H9 (cell line): ENCODE results near the gene DNAJA4. TPM values are rescaled to one million over a fixed set of nuclear protein-coding genes. Genes with fewer than 3 reads are reported as not detected.

Experiments
- DNase-seq: peaks from one replicate; pipeline ENCODE4 v3.0.0-alpha.2; 2017
- H2AFZ ChIP-seq: one replicate; pipeline ENCODE4 v1.6.1; 2013; ENCODE audit warnings: mild to moderate bottlenecking, low read length, control low read depth, moderate library complexity
- H2AK5ac ChIP-seq: 2 replicates; pipeline ENCODE4 v1.6.1; 2013; ENCODE audit warnings: low read length, control low read depth, mixed read lengths; ENCODE audit not compliant: insufficient read length
- H2BK120ac ChIP-seq: one replicate; pipeline ENCODE4 v1.6.1; 2013; ENCODE audit warnings: low read depth, mild to moderate bottlenecking, low read length, control low read depth, inconsistent platforms; ENCODE audit not compliant: poor library complexity, severe bottlenecking
- H2BK12ac ChIP-seq: 2 replicates; pipeline ENCODE4 v1.6.1; 2013; ENCODE audit warnings: low read length, control low read depth, mixed read lengths, low read depth; ENCODE audit not compliant: insufficient read length
- H2BK15ac ChIP-seq: 2 replicates; pipeline ENCODE4 v1.6.1; 2013; ENCODE audit warnings: low read depth, low read length, control low read depth
- H2BK20ac ChIP-seq: one replicate; pipeline ENCODE4 v1.6.1; 2013; ENCODE audit warnings: low read depth, mild to moderate bottlenecking, low read length, control low read depth, inconsistent platforms; ENCODE audit not compliant: poor library complexity, severe bottlenecking
- H2BK5ac ChIP-seq: 2 replicates; pipeline ENCODE4 v1.6.1; 2013; ENCODE audit warnings: low read length, control low read depth, mixed read lengths; ENCODE audit not compliant: insufficient read length
- H3K14ac ChIP-seq: 2 replicates; pipeline ENCODE4 v1.6.1; 2013; ENCODE audit warnings: low read length, control low read depth; ENCODE audit not compliant: insufficient read depth
- H3K18ac ChIP-seq: 2 replicates; pipeline ENCODE4 v1.6.1; 2013; ENCODE audit warnings: low read depth, mild to moderate bottlenecking, mixed read lengths, low read length, control low read depth; ENCODE audit not compliant: insufficient read length
- H3K23ac ChIP-seq: 2 replicates; pipeline ENCODE4 v1.6.1; 2013; ENCODE audit warnings: low read length, control low read depth, mixed read lengths, low read depth; ENCODE audit not compliant: insufficient read length
- H3K23me2 ChIP-seq: 2 replicates; pipeline ENCODE4 v1.6.1; 2013; ENCODE audit warnings: low read depth, mild to moderate bottlenecking, mixed read lengths, low read length, control low read depth; ENCODE audit not compliant: insufficient read length, poor library complexity, severe bottlenecking
- H3K27ac ChIP-seq: 2 replicates; pipeline ENCODE4 v1.5.1; 2013; ENCODE audit warnings: low read length, control low read depth, mixed read lengths, low read depth; ENCODE audit not compliant: insufficient read length
- H3K27me3 ChIP-seq: 2 replicates; pipeline ENCODE4 v1.6.1; 2013; ENCODE audit warnings: low read length, control low read depth, inconsistent platforms; ENCODE audit not compliant: insufficient read depth
- H3K4ac ChIP-seq: 2 replicates; pipeline ENCODE4 v1.6.1; 2013; ENCODE audit warnings: low read depth, mild to moderate bottlenecking, control low read depth, inconsistent platforms, low read length, moderate library complexity
- H3K4me1 ChIP-seq: 2 replicates; pipeline ENCODE4 v1.6.1; 2013; ENCODE audit warnings: low read length, control low read depth, inconsistent platforms; ENCODE audit not compliant: insufficient read depth
- H3K4me2 ChIP-seq: 2 replicates; pipeline ENCODE4 v1.6.1; 2013; ENCODE audit warnings: low read length, control low read depth, mixed read lengths; ENCODE audit not compliant: insufficient read length, insufficient read depth
- H3K56ac ChIP-seq: 2 replicates; pipeline ENCODE4 v1.6.1; 2013; ENCODE audit warnings: low read depth, mild to moderate bottlenecking, mixed read lengths, low read length, control low read depth; ENCODE audit not compliant: insufficient read length
- H3K79me1 ChIP-seq: 2 replicates; pipeline ENCODE4 v1.6.1; 2013; ENCODE audit warnings: low read depth, mild to moderate bottlenecking, moderate library complexity, low read length, control low read depth, inconsistent platforms; ENCODE audit not compliant: insufficient read depth, poor library complexity, severe bottlenecking
- H3K79me2 ChIP-seq: 2 replicates; pipeline ENCODE4 v1.6.1; 2013; ENCODE audit warnings: low read length, control low read depth, inconsistent platforms; ENCODE audit not compliant: insufficient read depth
- H3K9ac ChIP-seq: 2 replicates; pipeline ENCODE4 v1.6.1; 2013; ENCODE audit warnings: low read length, control low read depth, mixed read lengths; ENCODE audit not compliant: insufficient read length; ENCODE audit errors: extremely low read depth
- H3K9me3 ChIP-seq: one replicate; pipeline ENCODE4 v1.6.1; 2013; ENCODE audit warnings: low read depth, low read length, inconsistent platforms; ENCODE audit not compliant: control insufficient read depth
- H3T11ph ChIP-seq: one replicate; pipeline ENCODE4 v1.6.1; 2013; ENCODE audit warnings: mild to moderate bottlenecking, low read length, control low read depth, inconsistent platforms
- H4K20me1 ChIP-seq: one replicate; pipeline ENCODE4 v1.6.1; 2013; ENCODE audit not compliant: control insufficient read depth, insufficient read length, insufficient read depth
- H4K5ac ChIP-seq: 2 replicates; pipeline ENCODE4 v1.6.1; 2013; ENCODE audit warnings: low read depth, mild to moderate bottlenecking, mixed read lengths, low read length, control low read depth; ENCODE audit not compliant: insufficient read length
- H4K8ac ChIP-seq: replicated peaks from 2 replicates; pipeline ENCODE4 v1.6.1; 2013; ENCODE audit warnings: low read length, control low read depth, mixed read lengths, low read depth; ENCODE audit not compliant: insufficient read length
- H4K91ac ChIP-seq: 2 replicates; pipeline ENCODE4 v1.6.1; 2013; ENCODE audit warnings: low read depth, mild to moderate bottlenecking, moderate library complexity, mixed read lengths, low read length, control low read depth; ENCODE audit not compliant: insufficient read length
- H3K27ac Mint-ChIP-seq, 3 experiments: 2 replicates in 2 of 3; 3 replicates in 1 of 3; pipeline ENCODE4 v1.8.0; 2020 to 2021; ENCODE audit warnings: mixed read lengths in 3 of 3, mild to moderate bottlenecking in 1 of 3, moderate library complexity in 1 of 3
- H3K27me3 Mint-ChIP-seq: 2 replicates; pipeline ENCODE4 v1.8.0; 2021; ENCODE audit warnings: low read depth, mild to moderate bottlenecking, moderate library complexity, mixed read lengths
- H3K36me3 Mint-ChIP-seq, 3 experiments: 2 replicates in 2 of 3; 3 replicates in 1 of 3; pipeline ENCODE4 v1.8.0; 2020 to 2021; ENCODE audit warnings: low read depth in 3 of 3, mixed read lengths in 3 of 3; ENCODE audit not compliant: insufficient read depth in 1 of 3
- H3K4me1 Mint-ChIP-seq, 2 experiments: 2 replicates each; pipeline ENCODE4 v1.8.0; 2020; ENCODE audit warnings: mixed read lengths in 2 of 2
- H3K4me3 Mint-ChIP-seq, 2 experiments: 2 replicates in 1 of 2; 3 replicates in 1 of 2; pipeline ENCODE4 v1.8.0; 2020 to 2021; ENCODE audit warnings: mild to moderate bottlenecking in 2 of 2, mixed read lengths in 2 of 2, moderate library complexity in 1 of 2
- H3K9me3 Mint-ChIP-seq, 2 experiments: 2 replicates in 1 of 2; 3 replicates in 1 of 2; pipeline ENCODE4 v1.8.0; 2020; ENCODE audit warnings: mild to moderate bottlenecking in 2 of 2, mixed read lengths in 2 of 2, moderate library complexity in 1 of 2
- CTCF ChIP-seq: fragments of 200-600 bp; sonication (generic); conservative IDR thresholded peaks from 3 replicates; pipeline ENCODE4 v1.8.0; 2021; ENCODE audit warnings: antibody characterized with exemption, mild to moderate bottlenecking
- WGBS: extraction: QIAGEN DNeasy Blood & Tissue Kit; methylation state at CpG from one replicate; pipeline ENCODE4 v1.1.7; 2013; ENCODE audit warnings: missing lambda C conversion rate, low lambda C conversion rate, mixed read lengths; ENCODE audit not compliant: insufficient read length; ENCODE audit errors: extremely low coverage; 5-methylcytosine and 5-hydroxymethylcytosine counted together
- total RNA-seq: library from RNA; stranded (reverse); gene quantifications from 2 replicates; pipeline ENCODE4 v1.2.1, GENCODE V29; 2021

The DNAJA4 gene
- total RNA-seq, 1 experiment from 2014 or later = 0.13 TPM

- no peak overlapping the region for H2BK15ac ChIP-seq
- no peak overlapping the region for H3K23ac ChIP-seq
- H2BK120ac ChIP-seq = no peak overlapping the region
- no peak overlapping the region for H3K9ac ChIP-seq
- TF ChIP-seq CTCF = no peak
- no peak overlapping the region for H2AFZ ChIP-seq
- no peak overlapping the region for H2BK12ac ChIP-seq
- peaks cover 8 to 20% of the 10 kb centered on the region in 2 experiments for H3K4me1 Mint-ChIP-seq
- peaks cover 5% of the 10 kb centered on the region; the same call in 1 of the 2 replicates for H3K79me2 ChIP-seq
- peaks cover 6% of the 10 kb centered on the region for H3K23me2 ChIP-seq
- no peak overlapping the region for H3K18ac ChIP-seq
- H2BK20ac ChIP-seq = no peak overlapping the region
- no peak overlapping the region for H2BK5ac ChIP-seq
- no peak overlapping the region for H3K14ac ChIP-seq
- H3K27ac ChIP-seq = no peak overlapping the region
- H3K27me3 Mint-ChIP-seq = peaks cover 18% of the 10 kb centered on the region
- no peaks in the 10 kb centered on the region; a peak in 1 of 7 replicates for H3K36me3 Mint-ChIP-seq
- H4K8ac ChIP-seq = no peak overlapping the region
- H3T11ph ChIP-seq = no peak overlapping the region
- H3K9me3 Mint-ChIP-seq = no peaks in the 10 kb centered on the region
- H4K5ac ChIP-seq = no peak overlapping the region
- no peaks in the 10 kb centered on the region for H3K9me3 ChIP-seq
- H3K4me3 Mint-ChIP-seq = no peak overlapping the region
- no peak overlapping the region for H4K91ac ChIP-seq
- DNase-seq = no peak
- H4K20me1 ChIP-seq = no peaks in the 10 kb centered on the region
- H3K56ac ChIP-seq = no peak overlapping the region
- no peak overlapping the region for H3K4ac ChIP-seq
- H3K27me3 ChIP-seq = no peaks in the 10 kb centered on the region
- H2AK5ac ChIP-seq = no peak overlapping the region
- H3K4me2 ChIP-seq = no peak overlapping the region
- H3K27ac Mint-ChIP-seq = no peak overlapping the region
- no peaks in the 10 kb centered on the region for H3K79me1 ChIP-seq
- WGBS = no CpG with 5 or more reads among the region's 5 CpGs
- H3K4me1 ChIP-seq = no peaks in the 10 kb centered on the region
Measured at GRCh38 chr15:78302579-78303312, 38.4 kb downstream of the DNAJA4 start.
